GM18505 (cell line): ENCODE data around the gene CSF2RB.

ENCODE experiments used
- ATAC-seq: cut with Tn5 transposase; IDR thresholded peaks from one replicate; pipeline ENCODE4 v1.9.1; 2021; ENCODE audit not compliant: unreplicated experiment
- POLR2A ChIP-seq: IDR thresholded peaks from 4 replicates; pipeline ENCODE4 v1.6.1; 2011; ENCODE audit warnings: borderline replicate concordance; ENCODE audit not compliant: insufficient read depth, insufficient read length; ENCODE audit errors: extremely low read depth

Gene CSF2RB

GRCh38 chr22:36874736-36875135 lies 38.7 kb upstream of the CSF2RB start:
- no peak for ATAC-seq

GRCh38 chr22:36875741-36876140 lies 37.7 kb upstream of the CSF2RB start:
- no peak for ATAC-seq
- no peak for TF ChIP-seq POLR2A

More at GRCh38 chr22:36874736-36875135, 38.7 kb upstream of the CSF2RB start:
- TF ChIP-seq POLR2A = no peak

GRCh38 chr22:36879775-36880174 lies 33.7 kb upstream of the CSF2RB start:
- no peak for TF ChIP-seq POLR2A
- no peak for ATAC-seq

- no peak for ATAC-seq
- TF ChIP-seq POLR2A = no peak
Measured at GRCh38 chr22:36881504-36882245, 31.8 kb upstream of the CSF2RB start.

- no peak for ATAC-seq
- no peak for TF ChIP-seq POLR2A
Measured at GRCh38 chr22:36884349-36885158, 28.9 kb upstream of the CSF2RB start.

- no peak for TF ChIP-seq POLR2A
- no peak for ATAC-seq
Measured at GRCh38 chr22:36885474-36885873, 28.0 kb upstream of the CSF2RB start.

GRCh38 chr22:36886016-36886415 lies 27.4 kb upstream of the CSF2RB start:
- TF ChIP-seq POLR2A = no peak
- no peak for ATAC-seq

GRCh38 chr22:36887162-36887561 lies 26.3 kb upstream of the CSF2RB start:
- TF ChIP-seq POLR2A = no peak
- no peak for ATAC-seq

- ATAC-seq = no peak
- TF ChIP-seq POLR2A = no peak
Measured at GRCh38 chr22:36891646-36892045, 21.8 kb upstream of the CSF2RB start.

GRCh38 chr22:36892292-36892691 lies 21.1 kb upstream of the CSF2RB start:
- no peak for ATAC-seq
- no peak for TF ChIP-seq POLR2A

GRCh38 chr22:36893262-36893661 lies 20.2 kb upstream of the CSF2RB start:
- no peak for TF ChIP-seq POLR2A
- no peak for ATAC-seq

- ATAC-seq = no peak
- TF ChIP-seq POLR2A = no peak
Measured at GRCh38 chr22:36894266-36894665, 19.2 kb upstream of the CSF2RB start.

- TF ChIP-seq POLR2A = no peak
- ATAC-seq = no peak
Measured at GRCh38 chr22:36897611-36898010, 15.8 kb upstream of the CSF2RB start.

- no peak for TF ChIP-seq POLR2A
- ATAC-seq = no peak
Measured at GRCh38 chr22:36898690-36899089, 14.7 kb upstream of the CSF2RB start.

- no peak for ATAC-seq
Measured at GRCh38 chr22:36899498-36899897, 13.9 kb upstream of the CSF2RB start.

GRCh38 chr22:36900225-36900624 lies 13.2 kb upstream of the CSF2RB start:
- no peak for ATAC-seq
- no peak for TF ChIP-seq POLR2A

More at GRCh38 chr22:36899498-36899897, 13.9 kb upstream of the CSF2RB start:
- TF ChIP-seq POLR2A = no peak
